ENCODE results near the gene RFTN1. TPM values are rescaled to one million over a fixed set of nuclear protein-coding genes. Genes with fewer than 3 reads are reported as not detected.

The RFTN1 gene
- total and polyA plus RNA-seq, 4 donors: 33.8 to 82.5 (median 53.4) TPM

- H3K4me1 ChIP-seq (ENCODE audit: control insufficient read depth in 5 of 5, insufficient read depth in 5 of 5, low read length in 5 of 5): peaks cover 0 to 14% (median 0%) of the 10 kb centered on the region in 5 donors
- WGBS, 2 donors: 96% methylated on average over 2 of the region's 2 CpGs
These were observed 10.7 kb upstream of the RFTN1 start for GRCh38 chr3:16524196-16524595.

GRCh38 chr3:16523778-16524177, 10.3 kb upstream of the RFTN1 start:
- peak in 1 of 3 donors; percentile 2 for DNase-seq
- no peak overlapping the region for H3K27ac ChIP-seq (ENCODE audit: low read depth in 1 of 2, low read length in 1 of 2)
- H3K4me3 ChIP-seq: no peak overlapping the region
- WGBS, 2 donors: 70 to 83% methylated on average over 2 of the region's 2 CpGs
- peaks cover 0 to 4% (median under 1%) of the 10 kb centered on the region in 4 donors for H3K9me3 ChIP-seq (ENCODE audit: control insufficient read depth in 4 of 4, insufficient read depth in 3 of 4, low read length in 3 of 4)
- ATAC-seq (ENCODE audit: insufficient read depth, low FRiP score): no peak
- no peak overlapping the region for H3K9ac ChIP-seq (ENCODE audit: insufficient read depth in 1 of 2, low read length in 2 of 2)
- H3K4me1 ChIP-seq (ENCODE audit: control insufficient read depth in 5 of 5, insufficient read depth in 5 of 5, low read length in 5 of 5): peaks cover 0 to 14% (median 0%) of the 10 kb centered on the region in 5 donors
- no peaks in the 10 kb centered on the region for H3K36me3 ChIP-seq (ENCODE audit: control insufficient read depth in 4 of 4, insufficient read depth in 4 of 4, low read length in 4 of 4)
- no peaks in the 10 kb centered on the region for H3K27me3 ChIP-seq (ENCODE audit: control insufficient read depth in 3 of 3, insufficient read depth in 3 of 3, low read length in 2 of 3)
- TF ChIP-seq CTCF (IDR thresholded peaks at IDR 0.05; ENCODE audit: control extremely low read depth, extremely low read depth): no peak

More at GRCh38 chr3:16524196-16524595, 10.7 kb upstream of the RFTN1 start:
- ATAC-seq (ENCODE audit: insufficient read depth, low FRiP score): no peak
- no peak for TF ChIP-seq CTCF (IDR thresholded peaks at IDR 0.05; ENCODE audit: control extremely low read depth, extremely low read depth)
- Histone ChIP-seq H3K36me3 (ENCODE audit: control insufficient read depth in 4 of 4, insufficient read depth in 4 of 4, low read length in 4 of 4) (no peaks in the 10 kb centered on the region), H3K9me3 (ENCODE audit: control insufficient read depth in 4 of 4, insufficient read depth in 3 of 4, low read length in 3 of 4) (peaks cover 0 to 4% (median 0%) of the 10 kb centered on the region in 4 donors), H3K27ac (ENCODE audit: low read depth in 1 of 2, low read length in 1 of 2) (no peak overlapping the region), H3K4me3 (no peak overlapping the region), H3K9ac (ENCODE audit: insufficient read depth in 1 of 2, low read length in 2 of 2) (no peak overlapping the region), H3K27me3 (ENCODE audit: control insufficient read depth in 3 of 3, insufficient read depth in 3 of 3, low read length in 2 of 3) (no peaks in the 10 kb centered on the region)
- DNase-seq: no peak

- no peak for ATAC-seq (ENCODE audit: insufficient read depth, low FRiP score)
- H3K27ac ChIP-seq (ENCODE audit: low read depth in 1 of 2, low read length in 1 of 2): no peak overlapping the region
- no peak for TF ChIP-seq CTCF (IDR thresholded peaks at IDR 0.05; ENCODE audit: control extremely low read depth, extremely low read depth)
- H3K27me3 ChIP-seq (ENCODE audit: control insufficient read depth in 3 of 3, insufficient read depth in 3 of 3, low read length in 2 of 3): no peaks in the 10 kb centered on the region
- no peak overlapping the region for H3K4me3 ChIP-seq
- H3K9me3 ChIP-seq (ENCODE audit: control insufficient read depth in 4 of 4, insufficient read depth in 3 of 4, low read length in 3 of 4): peaks cover 0 to 4% (median under 1%) of the 10 kb centered on the region in 4 donors
- no peak overlapping the region for H3K9ac ChIP-seq (ENCODE audit: insufficient read depth in 1 of 2, low read length in 2 of 2)
- no peaks in the 10 kb centered on the region for H3K36me3 ChIP-seq (ENCODE audit: control insufficient read depth in 4 of 4, insufficient read depth in 4 of 4, low read length in 4 of 4)
- DNase-seq: peak in 1 of 3 donors; percentile 5
- peaks cover 0 to 14% (median 0%) of the 10 kb centered on the region in 5 donors for H3K4me1 ChIP-seq (ENCODE audit: control insufficient read depth in 5 of 5, insufficient read depth in 5 of 5, low read length in 5 of 5)
These were observed 9.3 kb upstream of the RFTN1 start for GRCh38 chr3:16522834-16523233.
